NCI-H2081 (cell line): ENCODE results near the gene PRRT1.
A peak's percentile ranks its signal among the peaks of the same experiment; 100 is the strongest.
"Not testable (repeated sequence)": the region's sequence is repeated elsewhere in the genome, so short reads cannot be mapped to it uniquely, and the experiment has no call there.

Experiments used
- DNase-seq, 2 experiments: peaks; one replicate each; lab custom pipeline; 2025; lab: John Stamatoyannopoulos, UW

Gene PRRT1

GRCh38 chr6:32151863-32152768 lies at the start of gene PRRT1:
TSS of gene PRRT1 (minus strand) at chr6:32151939. CDS start at chr6:32151827, 112 bp downstream.
- no peak for DNase-seq

- DNase-seq, result no peak
Observed at GRCh38 chr6:32200711-32201475, 49.2 kb upstream of the PRRT1 start.

GRCh38 chr6:32198866-32199265 lies 47.1 kb upstream of the PRRT1 start:
- DNase-seq, result no peak

GRCh38 chr6:32198345-32198696 lies 46.6 kb upstream of the PRRT1 start:
- no peak for DNase-seq

- no peak for DNase-seq
Observed at GRCh38 chr6:32196682-32197616, 45.2 kb upstream of the PRRT1 start.

GRCh38 chr6:32195902-32196681 lies 44.4 kb upstream of the PRRT1 start:
- peak; percentile 79 to 81 for DNase-seq

- peak; percentile 99 for DNase-seq
Observed at GRCh38 chr6:32195652-32195901, 43.8 kb upstream of the PRRT1 start.

- peak in 1 of 2 experiments; percentile 35 for DNase-seq
Observed at GRCh38 chr6:32194825-32195651, 43.3 kb upstream of the PRRT1 start.

GRCh38 chr6:32194388-32194787 lies 42.6 kb upstream of the PRRT1 start:
- no peak for DNase-seq

- not testable (repeated sequence) for DNase-seq
Observed at GRCh38 chr6:32193096-32193495, 41.4 kb upstream of the PRRT1 start.

GRCh38 chr6:32192608-32193039 lies 40.9 kb upstream of the PRRT1 start, which contains the start of gene GPSM3:
TSS of gene GPSM3 (minus strand) at chr6:32192643. CDS start at chr6:32192513, 130 bp downstream.
- DNase-seq, result no peak

GRCh38 chr6:32191696-32192607 lies 40.2 kb upstream of the PRRT1 start:
- no peak for DNase-seq

GRCh38 chr6:32190911-32191677 lies 39.4 kb upstream of the PRRT1 start:
- DNase-seq, result no peak

GRCh38 chr6:32190054-32190851 lies 38.5 kb upstream of the PRRT1 start, which contains the start of gene PBX2:
TSS of gene PBX2 (minus strand) at chr6:32190202. CDS start at chr6:32189915, 287 bp downstream.
- DNase-seq, result peak; percentile 66 to 71

- no peak for DNase-seq
Observed at GRCh38 chr6:32189742-32190053, 38.0 kb upstream of the PRRT1 start.

- no peak for DNase-seq
Observed at GRCh38 chr6:32189069-32189741, 37.5 kb upstream of the PRRT1 start.
